HCT116 (cell line): ENCODE results near the gene ACBD4. TPM values are rescaled to one million over a fixed set of nuclear protein-coding genes. Genes with fewer than 3 reads are reported as not detected.

Experiments used
- ATAC-seq: fragments of 200-7000 bp; cut with Tn5 transposase; 2 replicates; pipeline ENCODE4 v1.9.1; 2020; ENCODE audit warnings: mild to moderate bottlenecking, moderate library complexity
- BruUV-seq: library from RNA; stranded (reverse); fragments of 400-500 nt; replicated peaks from 2 replicates; lab custom pipeline; 2021; lab: Mats Ljungman, UMichigan
- CTCF ChIA-PET: fragments of 300-600 bp; sonication (Branson Sonifier 250); formaldehyde crosslinking; loops from one replicate; lab custom pipeline; 2021; ENCODE audit warnings: antibody characterized with exemption; lab: Charles Lee
- POLR2A ChIA-PET: fragments of 300-600, 350-600 bp; sonication (Branson Sonifier 250); formaldehyde crosslinking; loops from one replicate; lab custom pipeline; 2021; ENCODE audit warnings: antibody characterized with exemption; lab: Charles Lee
- RAD21 ChIA-PET, 2 experiments: fragments of 300-600 bp; sonication (Branson Sonifier 250); formaldehyde crosslinking; loops; one replicate each; lab custom pipeline; 2023; ENCODE audit warnings: low total read pairs in 2 of 2; ENCODE audit not compliant: uncharacterized antibody in 2 of 2, unreplicated experiment in 2 of 2, low non-redundant PET in 1 of 2; lab: Charles Lee
- DNase-seq: peaks from one replicate; pipeline ENCODE4 v3.0.0-alpha.2; 2010; ENCODE audit warnings: low read depth, low spot score
- H2AFZ ChIP-seq: fragments of 200-600 bp; shearing (Covaris generic), sonication (generic); 2 replicates; pipeline ENCODE4 v1.6.1; 2017; ENCODE audit warnings: low read depth, mixed run types, mixed read lengths, antibody characterized with exemption, low read length; ENCODE audit not compliant: poor library complexity, severe bottlenecking
- H3K27ac ChIP-seq: 2 replicates; pipeline ENCODE4 v1.5.1; 2012; ENCODE audit warnings: low read depth, low read length
- H3K27me3 ChIP-seq: fragments of 200-600 bp; sonication (generic); 2 replicates; pipeline ENCODE4 v1.6.1; 2016; ENCODE audit warnings: mixed run types, low read length, mixed read lengths; ENCODE audit not compliant: insufficient read depth
- H3K36me3 ChIP-seq, 2 experiments: fragments of 200-500 bp in 1 of 2; fragments of 200-600 bp in 1 of 2; sonication (Bioruptor generic) in 1 of 2; sonication (generic) in 1 of 2; 2 replicates each; pipeline versions ENCODE4 v1.5.1 to v1.6.1; 2014 to 2016; ENCODE audit warnings: low read length in 2 of 2, inconsistent platforms in 1 of 2, mixed read lengths in 1 of 2, mixed run types in 1 of 2; ENCODE audit not compliant: insufficient read depth in 2 of 2, control insufficient read depth in 1 of 2
- H3K4me1 ChIP-seq, 2 experiments: fragments of 200-600 bp in 1 of 2; sonication (generic) in 1 of 2; 2 replicates each; pipeline versions ENCODE4 v1.5.1 to v1.6.1; 2012 to 2017; ENCODE audit warnings: low read length in 2 of 2, inconsistent platforms in 1 of 2, mild to moderate bottlenecking in 1 of 2, mixed read lengths in 1 of 2, mixed run types in 1 of 2, moderate library complexity in 1 of 2; ENCODE audit not compliant: insufficient read depth in 2 of 2, control insufficient read depth in 1 of 2
- H3K4me2 ChIP-seq: fragments of 200-600 bp; sonication (generic); 2 replicates; pipeline ENCODE4 v1.6.1; 2017; ENCODE audit warnings: mixed run types, low read length, mixed read lengths
- H3K4me3 ChIP-seq, 2 experiments: fragments of 200-600 bp in 1 of 2; sonication (generic) in 1 of 2; replicated peaks in 1 of 2; 2 replicates each; pipeline ENCODE4 v1.5.1; 2011 to 2016; ENCODE audit warnings: low read length in 2 of 2, control low read depth in 1 of 2, low read depth in 1 of 2, mild to moderate bottlenecking in 1 of 2, mixed read lengths in 1 of 2, mixed run types in 1 of 2
- H3K79me2 ChIP-seq: fragments of 200-600 bp; sonication (generic); 2 replicates; pipeline ENCODE4 v1.6.1; 2017; ENCODE audit warnings: mild to moderate bottlenecking, mixed run types, low read length, moderate library complexity, mixed read lengths; ENCODE audit not compliant: insufficient read depth
- H3K9ac ChIP-seq: fragments of 200-600 bp; sonication (generic); 2 replicates; pipeline ENCODE4 v1.6.1; 2016; ENCODE audit warnings: low read length, mixed read lengths
- H3K9me2 ChIP-seq: fragments of 200-600 bp; sonication (generic), shearing (Covaris generic); 2 replicates; pipeline ENCODE4 v1.6.1; 2017; ENCODE audit warnings: mixed run types, mild to moderate bottlenecking, moderate library complexity; ENCODE audit not compliant: insufficient read depth
- H3K9me3 ChIP-seq, 2 experiments: fragments of 200-500 bp in 1 of 2; fragments of 200-600 bp in 1 of 2; sonication (Bioruptor generic) in 1 of 2; sonication (generic) in 1 of 2; 2 replicates each; pipeline ENCODE4 v1.6.1; 2014 to 2017; ENCODE audit warnings: low read length in 2 of 2, mixed read lengths in 2 of 2, inconsistent platforms in 1 of 2, low read depth in 1 of 2, mild to moderate bottlenecking in 1 of 2, mixed run types in 1 of 2, moderate library complexity in 1 of 2; ENCODE audit not compliant: control insufficient read depth in 1 of 2, insufficient read depth in 1 of 2
- H4K20me1 ChIP-seq: fragments of 200-600 bp; sonication (generic), shearing (Covaris generic); 2 replicates; pipeline ENCODE4 v1.6.1; 2017; ENCODE audit warnings: mixed run types, mild to moderate bottlenecking, moderate library complexity; ENCODE audit not compliant: insufficient read depth
- ATF3 ChIP-seq: IDR thresholded peaks from 2 replicates; pipeline ENCODE4 v1.6.1; 2012
- CBX3 ChIP-seq: IDR thresholded peaks from 2 replicates; pipeline ENCODE4 v1.6.1; 2012; ENCODE audit warnings: low read depth
- CEBPB ChIP-seq: IDR thresholded peaks from 2 replicates; pipeline ENCODE4 v1.6.1; 2012; ENCODE audit warnings: low read depth
- EZH2 ChIP-seq: fragments of 200-600 bp; sonication (generic); IDR thresholded peaks from 2 replicates; pipeline ENCODE4 v1.6.1; 2017; ENCODE audit warnings: antibody characterized with exemption, mixed run types
- EZH2phosphoT487 ChIP-seq: fragments of 200-600 bp; IDR thresholded peaks from 2 replicates; pipeline ENCODE4 v1.6.1; 2018; ENCODE audit warnings: antibody characterized with exemption, borderline replicate concordance
- MAX ChIP-seq: IDR thresholded peaks from 2 replicates; pipeline ENCODE4 v1.6.1; 2012
- POLR2AphosphoS5 ChIP-seq: IDR thresholded peaks from 2 replicates; pipeline ENCODE4 v1.6.1; 2011; ENCODE audit warnings: mild to moderate bottlenecking, low read depth, low read length, moderate library complexity
- RAD21 ChIP-seq: IDR thresholded peaks from 2 replicates; pipeline ENCODE4 v1.6.1; 2012; ENCODE audit warnings: low read depth, mild to moderate bottlenecking
- SIN3A ChIP-seq: IDR thresholded peaks from 2 replicates; pipeline ENCODE4 v1.6.1; 2012; ENCODE audit warnings: low read depth
- SRF ChIP-seq: IDR thresholded peaks from 2 replicates; pipeline ENCODE4 v1.6.1; 2012; ENCODE audit warnings: low read depth
- TCF7L2 ChIP-seq: IDR thresholded peaks from 2 replicates; pipeline ENCODE4 v1.7.0; 2011; ENCODE audit warnings: borderline replicate concordance, inconsistent platforms; ENCODE audit not compliant: insufficient read depth, insufficient read length; ENCODE audit errors: extremely low read depth
- intact Hi-C: fragments of 100-400 bp; cut with micrococcal nuclease; formaldehyde crosslinking; loops from 2 replicates; pipeline ENCODE4 v1.10.0; 2022
- total RNA-seq: library from RNA; stranded (reverse); gene quantifications from one replicate; pipeline ENCODE4 v1.2.1, GENCODE V29; 2021; ENCODE audit not compliant: unreplicated experiment

Gene ACBD4
- total RNA-seq, 1 experiment from 2014 or later, result 13.6 TPM

GRCh38 chr17:45121055-45121454 is 14.4 kb upstream of the ACBD4 start:
- Histone ChIP-seq H3K27me3 (no peaks in the 10 kb centered on the region), H3K9ac (no peak overlapping the region), H3K36me3 (peaks cover 0 to 11% of the 10 kb centered on the region in 2 experiments; a peak in 1 of 4 replicates), H3K4me1 (peaks cover 41 to 45% of the 10 kb centered on the region in 2 experiments), H3K4me2 (no peak overlapping the region), H3K9me3 (no peaks in the 10 kb centered on the region), H3K27ac (no peak overlapping the region), H2AFZ (no peak overlapping the region), H3K9me2 (no peaks in the 10 kb centered on the region), H3K4me3 (no peak overlapping the region), H4K20me1 (no peaks in the 10 kb centered on the region), H3K79me2 (peaks cover 37% of the 10 kb centered on the region)
- intact Hi-C loops, result no loop called here
- RAD21 ChIA-PET, result no interaction called here
- ATAC-seq (no peak), DNase-seq (no peak)
- no TSS peak for BruUV-seq
- CTCF ChIA-PET, result interaction anchor here (1.0 kb wide), 1 partner anchor 13 kb away, joined by 3 read pairs; no protein-coding TSS in a partner anchor
- POLR2A ChIA-PET, result no interaction called here
- TF ChIP-seq SRF, result no peak
- TF ChIP-seq EZH2, result no peak
- TF ChIP-seq TCF7L2, result no peak
- no peak for TF ChIP-seq CEBPB
- no peak for TF ChIP-seq MAX
- TF ChIP-seq POLR2AphosphoS5, result no peak
- no peak for TF ChIP-seq EZH2phosphoT487
- TF ChIP-seq ATF3, result no peak
- no peak for TF ChIP-seq SIN3A
- TF ChIP-seq RAD21, result no peak
- no peak for TF ChIP-seq CBX3
